Neural progenitor cell (in vitro differentiated cells): ENCODE results near the gene OR9A2.

Experiments used
- CTCF ChIP-seq: fragments of 200-600 bp; sonication (generic); IDR thresholded peaks from 2 replicates; pipeline ENCODE4 v1.5.1; 2017; ENCODE audit warnings: antibody characterized with exemption, mild to moderate bottlenecking
- EZH2 ChIP-seq: fragments of 200-600 bp; sonication (generic); IDR thresholded peaks from 2 replicates; pipeline ENCODE4 v1.6.1; 2017; ENCODE audit warnings: antibody characterized with exemption, mild to moderate bottlenecking, moderate library complexity

GRCh38 chr7:143052041-143052440 lies 25.1 kb upstream of the OR9A2 start, which contains the start of gene OR6V1:
- TF ChIP-seq EZH2 (no peak), CTCF (no peak)
